Panc1 (cell line): Measurements from ENCODE around the gene FAM20A. TPM values are rescaled to one million over a fixed set of nuclear protein-coding genes. Genes with fewer than 3 reads are reported as not detected.

Experiments used
- ATAC-seq: fragments of 200-7000 bp; cut with Tn5 transposase; 2 replicates; pipeline ENCODE4 v1.9.1; 2020; ENCODE audit warnings: mild to moderate bottlenecking, moderate library complexity
- BruUV-seq: library from RNA; stranded (reverse); fragments of 400-500 nt; replicated peaks from 2 replicates; lab custom pipeline; 2021; lab: Mats Ljungman, UMichigan
- CTCF ChIA-PET: fragments of 300-600 bp; sonication (Branson Sonifier 250); formaldehyde crosslinking; loops from one replicate; lab custom pipeline; 2022; ENCODE audit warnings: antibody characterized with exemption; lab: Charles Lee
- POLR2A ChIA-PET: fragments of 300-600 bp; sonication (Branson Sonifier 250); formaldehyde crosslinking; loops from one replicate; lab custom pipeline; 2022; ENCODE audit warnings: antibody characterized with exemption; lab: Charles Lee
- DNase-seq: peaks from one replicate; pipeline ENCODE4 v3.0.0-alpha.2; 2010; ENCODE audit warnings: low read depth, low spot score
- H3K27ac ChIP-seq: 2 replicates; pipeline ENCODE4 v1.5.1; 2011; ENCODE audit warnings: mild to moderate bottlenecking, low read length, inconsistent platforms
- H3K27me3 ChIP-seq: fragments of 200-500 bp; sonication (Bioruptor generic); 2 replicates; pipeline ENCODE4 v1.6.0; 2014; ENCODE audit warnings: low read length, inconsistent platforms; ENCODE audit not compliant: control insufficient read depth, insufficient read depth
- H3K36me3 ChIP-seq: fragments of 200-500 bp; sonication (Bioruptor generic); 2 replicates; pipeline ENCODE4 v1.5.1; 2014; ENCODE audit warnings: inconsistent platforms, mild to moderate bottlenecking, low read length, moderate library complexity; ENCODE audit not compliant: control insufficient read depth, insufficient read depth
- H3K4me1 ChIP-seq: 2 replicates; pipeline ENCODE4 v1.5.1; 2011; ENCODE audit warnings: inconsistent platforms, mild to moderate bottlenecking, low read length, moderate library complexity; ENCODE audit not compliant: control insufficient read depth, insufficient read depth
- H3K4me3 ChIP-seq, 2 experiments: 2 replicates each; pipeline ENCODE4 v1.5.1; 2011 to 2012; ENCODE audit warnings: low read depth in 2 of 2, low read length in 2 of 2, mild to moderate bottlenecking in 2 of 2, inconsistent platforms in 1 of 2, moderate library complexity in 1 of 2
- H3K9me3 ChIP-seq: fragments of 200-500 bp; sonication (Bioruptor generic); 2 replicates; pipeline ENCODE4 v1.5.1; 2014; ENCODE audit warnings: low read depth, mild to moderate bottlenecking, inconsistent platforms, low read length, moderate library complexity; ENCODE audit not compliant: control insufficient read depth, insufficient read depth
- POLR2AphosphoS5 ChIP-seq: IDR thresholded peaks from 2 replicates; pipeline ENCODE4 v1.6.1; 2012; ENCODE audit warnings: mild to moderate bottlenecking, low read depth, low read length, moderate library complexity
- SIN3A ChIP-seq: IDR thresholded peaks from 2 replicates; pipeline ENCODE4 v1.6.1; 2012; ENCODE audit warnings: low read depth, mild to moderate bottlenecking, low read length, moderate library complexity, borderline replicate concordance; ENCODE audit not compliant: insufficient read depth
- TCF7L2 ChIP-seq: IDR thresholded peaks from 2 replicates; pipeline ENCODE4 v1.6.1; 2011; ENCODE audit warnings: mild to moderate bottlenecking, low read depth, low read length, inconsistent platforms
- in situ Hi-C: cut with HindIII; loops from 2 replicates; pipeline ENCODE4 v1.10.0; 2016; ENCODE audit warnings: low sequenced_read_pairs, low pct_unique_long_range_greater_than_20kb
- intact Hi-C: fragments of 100-400 bp; cut with micrococcal nuclease; formaldehyde crosslinking; loops from one replicate; pipeline ENCODE4 v1.10.0; 2022; ENCODE audit not compliant: unreplicated experiment
- total RNA-seq: library from RNA; stranded (reverse); gene quantifications from one replicate; pipeline ENCODE4 v1.2.1, GENCODE V29; 2021; ENCODE audit not compliant: unreplicated experiment
- TF ChIP-seq, protein P1 (sequence below): fragments of 450-650 bp; IDR thresholded peaks from 2 replicates; pipeline ENCODE4 v1.5.1; 2017; ENCODE audit warnings: mild to moderate bottlenecking
- TF ChIP-seq, protein P2 (sequence below), 2 experiments: IDR thresholded peaks; 2 replicates each; pipeline ENCODE4 v1.6.1; 2011 to 2012; ENCODE audit warnings: low read depth in 2 of 2, control low read depth in 1 of 2, low read length in 1 of 2, mild to moderate bottlenecking in 1 of 2, moderate library complexity in 1 of 2; ENCODE audit not compliant: insufficient read depth in 1 of 2

Gene FAM20A
- total RNA-seq, 1 experiment from 2014 or later, result 0.44 TPM

DNA sequence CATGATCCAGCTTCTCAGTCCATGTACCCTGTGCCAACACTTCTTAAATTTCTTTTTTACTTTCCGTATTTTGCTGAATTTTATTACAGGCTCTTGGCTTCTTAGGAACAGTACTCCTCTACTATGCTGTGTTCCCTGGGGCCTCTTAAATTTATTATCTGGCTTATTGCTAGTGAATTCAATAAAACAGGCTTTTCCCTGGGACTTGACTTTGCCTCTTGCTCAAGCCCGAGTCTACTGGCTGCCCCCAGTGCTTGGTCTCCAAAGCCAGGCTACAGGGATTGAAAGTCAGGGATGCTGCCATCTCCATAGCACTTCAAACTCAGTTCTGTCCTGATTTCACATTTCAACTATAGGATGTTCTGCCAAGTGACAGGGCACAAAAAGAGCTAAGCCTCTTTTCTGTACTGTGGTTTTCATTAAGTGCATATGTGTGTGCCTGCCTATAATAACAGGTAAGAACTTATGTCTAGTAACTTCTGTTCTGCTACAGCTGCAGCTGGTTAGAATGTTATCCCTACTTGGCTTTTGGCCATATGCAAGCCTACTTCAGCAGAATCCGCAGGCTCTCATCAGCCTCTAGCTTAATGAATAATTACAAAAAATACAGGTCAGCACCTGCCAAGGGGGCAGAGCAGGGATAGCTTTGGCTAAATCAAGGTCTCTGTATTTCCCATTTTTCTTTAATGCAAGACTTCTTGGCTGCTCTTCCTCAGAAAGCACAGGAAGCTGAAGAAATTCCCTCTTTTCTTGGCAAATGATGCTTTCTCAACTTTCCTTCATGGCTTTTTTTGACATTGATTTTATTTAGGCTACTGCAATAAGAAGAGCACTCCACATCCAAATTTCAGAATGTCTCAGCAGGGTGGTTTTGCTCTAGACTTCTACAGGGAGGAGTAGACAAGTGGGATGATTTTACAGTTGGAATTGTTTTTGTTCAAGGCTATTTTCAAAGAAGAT, 8.2 kb downstream of the FAM20A start:
- no peak for ATAC-seq
- ChIA-PET POLR2A (no interaction called here), CTCF (no interaction called here)
- in situ Hi-C loops (no loop called here), intact Hi-C loops (no loop called here)
- no peak for TF ChIP-seq TCF7L2
- no peak for TF ChIP-seq POLR2AphosphoS5
- TF ChIP-seq, protein P1, sequence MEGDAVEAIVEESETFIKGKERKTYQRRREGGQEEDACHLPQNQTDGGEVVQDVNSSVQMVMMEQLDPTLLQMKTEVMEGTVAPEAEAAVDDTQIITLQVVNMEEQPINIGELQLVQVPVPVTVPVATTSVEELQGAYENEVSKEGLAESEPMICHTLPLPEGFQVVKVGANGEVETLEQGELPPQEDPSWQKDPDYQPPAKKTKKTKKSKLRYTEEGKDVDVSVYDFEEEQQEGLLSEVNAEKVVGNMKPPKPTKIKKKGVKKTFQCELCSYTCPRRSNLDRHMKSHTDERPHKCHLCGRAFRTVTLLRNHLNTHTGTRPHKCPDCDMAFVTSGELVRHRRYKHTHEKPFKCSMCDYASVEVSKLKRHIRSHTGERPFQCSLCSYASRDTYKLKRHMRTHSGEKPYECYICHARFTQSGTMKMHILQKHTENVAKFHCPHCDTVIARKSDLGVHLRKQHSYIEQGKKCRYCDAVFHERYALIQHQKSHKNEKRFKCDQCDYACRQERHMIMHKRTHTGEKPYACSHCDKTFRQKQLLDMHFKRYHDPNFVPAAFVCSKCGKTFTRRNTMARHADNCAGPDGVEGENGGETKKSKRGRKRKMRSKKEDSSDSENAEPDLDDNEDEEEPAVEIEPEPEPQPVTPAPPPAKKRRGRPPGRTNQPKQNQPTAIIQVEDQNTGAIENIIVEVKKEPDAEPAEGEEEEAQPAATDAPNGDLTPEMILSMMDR, result no peak
- TF ChIP-seq SIN3A, result no peak
- TF ChIP-seq, protein P2, sequence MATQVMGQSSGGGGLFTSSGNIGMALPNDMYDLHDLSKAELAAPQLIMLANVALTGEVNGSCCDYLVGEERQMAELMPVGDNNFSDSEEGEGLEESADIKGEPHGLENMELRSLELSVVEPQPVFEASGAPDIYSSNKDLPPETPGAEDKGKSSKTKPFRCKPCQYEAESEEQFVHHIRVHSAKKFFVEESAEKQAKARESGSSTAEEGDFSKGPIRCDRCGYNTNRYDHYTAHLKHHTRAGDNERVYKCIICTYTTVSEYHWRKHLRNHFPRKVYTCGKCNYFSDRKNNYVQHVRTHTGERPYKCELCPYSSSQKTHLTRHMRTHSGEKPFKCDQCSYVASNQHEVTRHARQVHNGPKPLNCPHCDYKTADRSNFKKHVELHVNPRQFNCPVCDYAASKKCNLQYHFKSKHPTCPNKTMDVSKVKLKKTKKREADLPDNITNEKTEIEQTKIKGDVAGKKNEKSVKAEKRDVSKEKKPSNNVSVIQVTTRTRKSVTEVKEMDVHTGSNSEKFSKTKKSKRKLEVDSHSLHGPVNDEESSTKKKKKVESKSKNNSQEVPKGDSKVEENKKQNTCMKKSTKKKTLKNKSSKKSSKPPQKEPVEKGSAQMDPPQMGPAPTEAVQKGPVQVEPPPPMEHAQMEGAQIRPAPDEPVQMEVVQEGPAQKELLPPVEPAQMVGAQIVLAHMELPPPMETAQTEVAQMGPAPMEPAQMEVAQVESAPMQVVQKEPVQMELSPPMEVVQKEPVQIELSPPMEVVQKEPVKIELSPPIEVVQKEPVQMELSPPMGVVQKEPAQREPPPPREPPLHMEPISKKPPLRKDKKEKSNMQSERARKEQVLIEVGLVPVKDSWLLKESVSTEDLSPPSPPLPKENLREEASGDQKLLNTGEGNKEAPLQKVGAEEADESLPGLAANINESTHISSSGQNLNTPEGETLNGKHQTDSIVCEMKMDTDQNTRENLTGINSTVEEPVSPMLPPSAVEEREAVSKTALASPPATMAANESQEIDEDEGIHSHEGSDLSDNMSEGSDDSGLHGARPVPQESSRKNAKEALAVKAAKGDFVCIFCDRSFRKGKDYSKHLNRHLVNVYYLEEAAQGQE (IDR thresholded peaks at IDR 0.05; ENCODE audit: insufficient read depth in 1 of 2, low read depth in 2 of 2, low read length in 1 of 2), result no peak
- no peak for DNase-seq
- no TSS peak for BruUV-seq
- Histone ChIP-seq H3K4me3 (no peak overlapping the region), H3K27ac (no peak overlapping the region), H3K36me3 (no peaks in the 10 kb centered on the region), H3K27me3 (no peaks in the 10 kb centered on the region; the same call in none of the 2 replicates), H3K4me1 (no peaks in the 10 kb centered on the region), H3K9me3 (no peaks in the 10 kb centered on the region)

DNA sequence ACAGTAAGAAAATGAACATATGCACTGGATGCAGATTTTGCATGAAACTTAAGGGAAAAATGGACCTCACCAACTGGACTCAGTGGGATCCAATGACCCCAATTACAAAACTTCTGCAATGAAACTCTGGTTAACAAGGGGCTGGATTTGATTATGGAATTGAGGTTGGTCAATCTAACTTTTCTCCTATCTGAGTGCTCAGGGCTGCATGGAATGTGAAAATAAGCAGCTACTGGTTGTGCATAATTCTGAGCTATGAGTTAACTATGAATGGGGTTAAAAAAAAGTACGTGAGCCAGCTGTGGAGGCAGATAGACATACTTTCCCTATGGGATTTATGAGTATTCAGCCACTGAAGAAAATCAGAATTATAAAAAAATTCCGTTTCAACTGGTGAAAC, 9.2 kb downstream of the FAM20A start:
- TF ChIP-seq TCF7L2 (no peak), SIN3A (no peak), POLR2AphosphoS5 (no peak)
- TF ChIP-seq, protein P1, result no peak
- TF ChIP-seq, protein P2 (IDR thresholded peaks at IDR 0.05; ENCODE audit: insufficient read depth in 1 of 2, low read depth in 2 of 2, low read length in 1 of 2), result no peak
- ChIA-PET POLR2A (no interaction called here), CTCF (interaction anchor here (0.5 kb wide), 1 partner anchor 35 kb away, joined by 5 read pairs; no protein-coding TSS in a partner anchor)
- in situ Hi-C loops, result no loop called here
- no TSS peak for BruUV-seq
- intact Hi-C loops, result no loop called here
- DNase-seq (no peak), ATAC-seq (no peak)
- Histone ChIP-seq H3K27ac (no peak overlapping the region), H3K4me3 (no peak overlapping the region), H3K4me1 (no peaks in the 10 kb centered on the region), H3K36me3 (no peaks in the 10 kb centered on the region), H3K9me3 (no peaks in the 10 kb centered on the region), H3K27me3 (no peaks in the 10 kb centered on the region; the same call in 1 of the 2 replicates)
